Retinal pigment epithelial cell (primary cell): ENCODE data around the gene MEAK7.

Experiments used
- DNase-seq: peaks from one replicate; pipeline ENCODE4 v3.0.0-alpha.2; 2010; ENCODE audit warnings: low read depth
- H3K4me3 ChIP-seq: 2 replicates; pipeline ENCODE4 v1.5.1; 2011; ENCODE audit warnings: mild to moderate bottlenecking, low read length, control low read depth, moderate library complexity
- CTCF ChIP-seq: conservative IDR thresholded peaks from 2 replicates; pipeline ENCODE4 v1.5.1; 2011; ENCODE audit warnings: low read depth, low read length, control low read depth, inconsistent platforms

The MEAK7 gene

GRCh38 chr16:84482001-84482891, 22.2 kb downstream of the MEAK7 start:
- TF ChIP-seq CTCF, result no peak
- H3K4me3 ChIP-seq, result no peak overlapping the region
- DNase-seq, result no peak

- H3K4me3 ChIP-seq, result no peak overlapping the region
- TF ChIP-seq CTCF, result no peak
Observed at GRCh38 chr16:84481051-84481735, 23.3 kb downstream of the MEAK7 start.

GRCh38 chr16:84479716-84480450, 24.6 kb downstream of the MEAK7 start:
- TF ChIP-seq CTCF, result no peak
- no peak for DNase-seq
- no peak overlapping the region for H3K4me3 ChIP-seq

More at GRCh38 chr16:84481051-84481735, 23.3 kb downstream of the MEAK7 start:
- no peak for DNase-seq

DNA sequence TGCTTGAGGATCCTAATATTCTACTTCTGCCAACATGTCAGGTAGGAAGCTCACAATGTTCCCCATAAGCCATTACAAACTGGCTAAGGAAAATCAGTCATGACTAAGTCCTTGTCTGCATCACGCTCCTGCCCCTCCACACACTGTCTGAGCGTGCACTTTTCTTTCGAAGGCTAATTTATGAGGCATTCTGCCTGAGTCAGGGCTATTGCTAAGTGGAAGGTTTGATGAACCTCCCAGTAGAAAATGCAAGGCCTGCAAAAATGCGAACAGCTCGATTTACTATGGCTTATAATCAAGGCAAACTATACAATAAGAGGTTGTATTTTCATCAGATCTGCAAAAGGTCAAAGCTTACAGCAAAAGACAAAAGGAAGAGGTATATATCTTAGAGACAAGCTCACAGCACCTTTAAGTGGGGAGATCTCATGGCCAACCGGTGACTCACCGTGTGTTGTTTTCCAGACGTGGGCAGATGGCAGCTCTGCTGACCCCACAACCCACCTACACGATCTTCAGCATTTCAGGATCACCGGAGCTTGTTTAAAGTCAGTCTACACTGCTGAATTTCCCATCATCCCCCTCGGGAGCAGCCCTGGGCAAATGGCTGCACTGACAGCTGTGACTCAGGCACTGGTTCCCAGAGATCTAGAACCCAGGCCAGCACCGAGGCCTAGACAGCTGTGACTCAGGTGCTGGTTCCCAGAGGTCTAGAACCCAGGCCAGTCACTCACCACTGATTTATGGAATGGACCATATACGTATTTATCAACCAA, 26.1 kb downstream of the MEAK7 start:
- H3K4me3 ChIP-seq, result no peak overlapping the region
- DNase-seq, result peak; percentile 43
- TF ChIP-seq CTCF, result no peak

DNA sequence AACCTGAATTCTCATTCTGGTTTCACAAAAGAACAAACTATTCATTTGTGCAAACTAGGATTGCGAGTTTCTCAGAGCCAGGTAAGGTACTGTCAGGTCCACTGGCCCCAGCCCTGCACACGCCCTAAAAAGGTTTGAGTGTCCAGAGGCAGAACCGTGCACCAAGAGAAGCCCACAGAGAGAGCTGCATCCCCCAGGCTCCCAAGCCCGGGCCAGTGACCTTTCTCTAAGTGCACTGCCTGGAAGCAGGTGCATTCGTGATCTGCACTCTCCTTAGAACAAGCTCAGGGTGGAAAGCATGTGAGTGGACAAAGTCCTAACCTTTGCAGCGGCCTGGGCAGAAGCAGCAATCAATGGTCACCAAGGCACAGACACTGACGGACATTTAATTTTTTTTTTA, 26.8 kb downstream of the MEAK7 start:
- DNase-seq, result no peak
- H3K4me3 ChIP-seq, result no peak overlapping the region
- TF ChIP-seq CTCF, result no peak

DNA sequence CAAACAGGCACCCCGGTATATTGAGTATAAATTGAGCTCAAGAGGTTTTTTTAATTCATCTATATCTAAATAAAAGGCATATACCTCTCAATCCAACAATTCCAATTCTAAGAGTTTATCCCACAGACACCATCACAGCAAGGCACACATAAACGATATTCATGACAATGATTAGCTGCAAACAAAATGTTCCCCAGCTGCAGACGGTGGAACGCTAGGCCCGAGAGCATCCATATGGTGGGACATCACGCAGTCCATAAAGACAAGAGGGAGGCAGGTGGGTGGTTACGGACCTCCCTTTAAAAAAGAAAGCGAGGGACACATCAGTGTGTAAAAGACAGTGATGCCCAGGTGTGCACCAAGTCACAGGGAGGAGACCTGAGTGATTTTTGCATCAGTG, 28.1 kb downstream of the MEAK7 start:
- H3K4me3 ChIP-seq, result no peak overlapping the region
- no peak for DNase-seq
- no peak for TF ChIP-seq CTCF
